Vagina (tissue), 2 donors: ENCODE data around the gene DGKG. TPM values are rescaled to one million over a fixed set of nuclear protein-coding genes. Genes with fewer than 3 reads are reported as not detected.

Experiments
- DNase-seq, 2 donors: peaks; one replicate each; pipeline ENCODE4 v3.0.0-alpha.2; 2017; ENCODE audit errors: extremely low spot score in 2 of 2
- H3K27ac ChIP-seq: fragments of 200-600 bp; sonication (generic); one replicate; pipeline ENCODE4 v1.5.1; 2019
- H3K27me3 ChIP-seq: fragments of 200-600 bp; sonication (generic); one replicate; pipeline ENCODE4 v1.5.1; 2019
- H3K36me3 ChIP-seq, 2 donors: fragments of 200-600 bp; sonication (generic); one replicate each; pipeline ENCODE4 v1.5.1; 2017 to 2019
- H3K4me1 ChIP-seq: fragments of 200-600 bp; sonication (generic); one replicate; pipeline ENCODE4 v1.5.1; 2019
- H3K4me3 ChIP-seq, 2 donors: fragments of 200-600 bp; sonication (generic); 1 replicate in 1 of 2; 2 replicates in 1 of 2; pipeline ENCODE4 v1.5.1; 2016 to 2019
- H3K9me3 ChIP-seq: fragments of 200-600 bp; sonication (generic); one replicate; pipeline ENCODE4 v1.5.1; 2019
- CTCF ChIP-seq, 3 experiments: fragments of 450-650 bp in 2 of 3; fragments of 200-600 bp in 1 of 3; sonication (generic) in 1 of 3; IDR thresholded peaks; one replicate each; pipeline ENCODE4 v1.5.1; 2017 to 2019; ENCODE audit warnings: antibody characterized with exemption in 3 of 3, mild to moderate bottlenecking in 2 of 3, moderate library complexity in 2 of 3
- POLR2A ChIP-seq, 2 donors: fragments of 450-650 bp; IDR thresholded peaks; one replicate each; pipeline ENCODE4 v1.6.1; 2017; ENCODE audit warnings: antibody characterized with exemption in 2 of 2, mild to moderate bottlenecking in 2 of 2, moderate library complexity in 2 of 2
- POLR2AphosphoS5 ChIP-seq, 2 donors: sonication (generic); formaldehyde crosslinking; IDR thresholded peaks; one replicate each; pipeline ENCODE4 v1.9.0; 2017; ENCODE audit warnings: antibody characterized with exemption in 2 of 2, mild to moderate bottlenecking in 2 of 2, low read depth in 1 of 2; ENCODE audit not compliant: insufficient read depth in 1 of 2
- intact Hi-C: fragments of 100-400 bp; cut with DNase I; formaldehyde crosslinking; loops from one replicate; pipeline ENCODE4 v1.15.1; 2023
- total RNA-seq: library from RNA; depleted of rRNA; stranded (reverse); fragments of >200 nt; gene quantifications from one replicate; pipeline ENCODE4 v1.2.3, GENCODE V29; 2016

The DGKG gene
- total RNA-seq, 1 donor from 2014 or later = 2.5 TPM

DNA sequence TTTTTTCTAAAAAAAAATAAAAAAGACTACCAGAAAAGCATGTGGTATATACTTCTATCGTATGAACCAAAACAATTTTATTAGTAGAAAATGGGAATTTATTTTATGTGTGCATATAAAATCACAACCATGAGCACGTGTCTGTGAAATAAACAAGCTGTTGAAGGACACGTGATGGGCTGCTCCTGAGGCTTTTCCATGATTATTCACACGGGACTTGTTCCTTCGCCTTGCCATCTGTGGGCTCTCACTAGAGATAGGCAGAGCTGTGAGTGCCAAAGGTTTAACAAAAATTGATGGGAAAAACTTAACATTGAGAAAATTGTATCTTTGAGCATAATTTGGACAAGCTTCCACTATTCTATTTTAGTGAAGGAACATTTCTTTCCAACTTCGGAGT, 240.8 kb downstream of the DGKG start:
- DNase-seq = no peak
- no peaks in the 10 kb centered on the region for H3K36me3 ChIP-seq
- H3K4me3 ChIP-seq = no peak overlapping the region
- H3K9me3 ChIP-seq = no peaks in the 10 kb centered on the region
- no peak overlapping the region for H3K27ac ChIP-seq
- no peaks in the 10 kb centered on the region for H3K4me1 ChIP-seq
- intact Hi-C loops = no loop called here
- no peak for TF ChIP-seq POLR2AphosphoS5 (IDR thresholded peaks at IDR 0.05; ENCODE audit: insufficient read depth in 1 of 2, low read depth in 1 of 2)
- H3K27me3 ChIP-seq = no peaks in the 10 kb centered on the region

- Histone ChIP-seq H3K4me3 (no peak overlapping the region), H3K9me3 (no peaks in the 10 kb centered on the region), H3K27me3 (no peaks in the 10 kb centered on the region), H3K36me3 (no peaks in the 10 kb centered on the region), H3K4me1 (no peaks in the 10 kb centered on the region), H3K27ac (no peak overlapping the region)
- DNase-seq = no peak
- TF ChIP-seq POLR2AphosphoS5 (IDR thresholded peaks at IDR 0.05; ENCODE audit: insufficient read depth in 1 of 2, low read depth in 1 of 2) (no peak), POLR2A (IDR thresholded peaks at IDR 0.05) (no peak), CTCF (IDR thresholded peaks at IDR 0.05) (no peak)
- intact Hi-C loops = no loop called here
Measured at GRCh38 chr3:186119499-186119898, 242.5 kb downstream of the DGKG start.

- Histone ChIP-seq H3K27ac (no peak overlapping the region), H3K9me3 (no peaks in the 10 kb centered on the region), H3K4me3 (no peak overlapping the region), H3K27me3 (no peaks in the 10 kb centered on the region), H3K4me1 (no peaks in the 10 kb centered on the region), H3K36me3 (no peaks in the 10 kb centered on the region)
- TF ChIP-seq POLR2A (IDR thresholded peaks at IDR 0.05) (no peak), CTCF (IDR thresholded peaks at IDR 0.05) (no peak), POLR2AphosphoS5 (IDR thresholded peaks at IDR 0.05; ENCODE audit: insufficient read depth in 1 of 2, low read depth in 1 of 2) (no peak)
- no peak for DNase-seq
- intact Hi-C loops = no loop called here
Measured at GRCh38 chr3:186118692-186119091, 243.3 kb downstream of the DGKG start.

DNA sequence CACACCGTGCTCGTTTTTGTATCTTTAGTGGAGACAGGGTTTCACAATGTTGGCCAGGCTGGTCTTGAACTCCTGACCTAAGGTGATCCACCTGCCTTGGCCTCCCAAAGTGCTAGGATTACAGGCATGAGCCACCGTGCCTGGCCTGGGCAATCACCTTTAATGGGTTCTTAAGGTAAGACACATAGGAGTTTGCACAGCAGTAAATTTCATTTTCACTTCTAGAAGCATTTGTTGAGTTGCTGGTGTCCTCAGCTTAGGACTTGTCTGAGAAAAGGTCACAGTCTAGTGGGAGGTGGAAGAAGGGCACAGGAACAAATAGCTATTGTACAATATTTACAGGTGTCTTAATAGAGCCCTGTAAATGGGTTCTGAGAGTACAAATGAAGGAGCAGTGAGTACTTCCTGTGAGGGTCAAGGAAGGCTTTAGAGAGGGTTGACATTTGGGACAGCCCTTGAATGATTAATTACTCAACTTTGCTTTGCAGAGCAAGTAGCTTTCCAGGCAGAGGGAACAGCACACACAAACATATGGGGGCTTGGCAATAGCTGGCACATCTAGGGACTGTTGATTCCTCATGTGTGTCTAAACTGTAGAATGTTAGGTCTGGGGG, 244.4 kb downstream of the DGKG start:
- no peaks in the 10 kb centered on the region for H3K36me3 ChIP-seq
- no peaks in the 10 kb centered on the region for H3K27me3 ChIP-seq
- intact Hi-C loops = no loop called here
- DNase-seq = no peak
- no peaks in the 10 kb centered on the region for H3K9me3 ChIP-seq
- no peak overlapping the region for H3K4me3 ChIP-seq
- no peak overlapping the region for H3K27ac ChIP-seq
- H3K4me1 ChIP-seq = no peaks in the 10 kb centered on the region
- no peak for TF ChIP-seq CTCF (IDR thresholded peaks at IDR 0.05)
- no peak for TF ChIP-seq POLR2AphosphoS5 (IDR thresholded peaks at IDR 0.05; ENCODE audit: insufficient read depth in 1 of 2, low read depth in 1 of 2)
- no peak for TF ChIP-seq POLR2A (IDR thresholded peaks at IDR 0.05)

- Histone ChIP-seq H3K27ac (no peak overlapping the region), H3K27me3 (no peaks in the 10 kb centered on the region), H3K36me3 (no peaks in the 10 kb centered on the region), H3K9me3 (no peaks in the 10 kb centered on the region), H3K4me3 (no peak overlapping the region), H3K4me1 (peaks cover 4% of the 10 kb centered on the region)
- intact Hi-C loops = no loop called here
- no peak for TF ChIP-seq POLR2AphosphoS5 (IDR thresholded peaks at IDR 0.05; ENCODE audit: insufficient read depth in 1 of 2, low read depth in 1 of 2)
- DNase-seq = no peak
Measured at GRCh38 chr3:186115239-186115996, 246.6 kb downstream of the DGKG start.
